ENCODE measurements around the gene TMEM190. TPM values are rescaled to one million over a fixed set of nuclear protein-coding genes. Genes with fewer than 3 reads are reported as not detected.

Gene TMEM190
- total and polyA plus RNA-seq, 9 of the 15 experiments (the other 6 are each of a cell fraction or from before 2014, with no cell fraction given): not detected

DNA sequence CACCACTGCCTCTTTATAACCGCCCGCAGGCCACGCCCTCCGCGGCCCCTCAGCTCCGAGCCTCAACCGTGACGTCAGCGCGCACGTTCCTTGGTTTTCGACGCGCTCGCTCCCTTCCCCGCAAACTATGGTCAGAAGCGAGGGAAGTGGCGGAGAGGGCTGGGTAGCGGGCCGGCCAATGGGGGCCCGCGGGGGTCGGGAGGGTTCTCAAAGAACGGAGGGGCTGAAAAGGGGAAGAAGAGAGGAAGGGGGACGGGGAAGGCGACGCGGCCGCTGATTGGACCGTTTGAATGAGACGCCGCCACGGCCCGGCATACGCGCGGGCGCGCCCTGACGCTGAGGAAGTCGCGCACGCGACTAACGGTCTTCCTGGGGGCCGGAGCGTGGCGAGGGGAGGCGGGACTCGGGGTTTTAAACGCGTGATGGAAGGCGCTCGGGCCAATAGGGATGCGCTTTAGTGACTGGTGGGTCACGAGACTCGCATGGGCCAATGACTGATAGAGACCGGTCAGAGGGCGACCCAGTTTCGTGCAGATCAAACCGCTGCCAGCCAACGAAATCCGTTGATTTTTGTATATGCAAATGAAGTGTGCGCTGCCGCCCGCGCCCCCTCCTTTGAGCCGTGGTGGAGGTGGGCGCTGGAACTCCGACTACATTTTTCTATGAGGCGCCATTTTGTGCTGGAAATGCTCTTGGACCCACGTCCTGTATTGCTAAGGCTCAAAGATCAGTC, 31.3 kb downstream of the TMEM190 start (continued):
- TF ChIP-seq, protein P1, sequence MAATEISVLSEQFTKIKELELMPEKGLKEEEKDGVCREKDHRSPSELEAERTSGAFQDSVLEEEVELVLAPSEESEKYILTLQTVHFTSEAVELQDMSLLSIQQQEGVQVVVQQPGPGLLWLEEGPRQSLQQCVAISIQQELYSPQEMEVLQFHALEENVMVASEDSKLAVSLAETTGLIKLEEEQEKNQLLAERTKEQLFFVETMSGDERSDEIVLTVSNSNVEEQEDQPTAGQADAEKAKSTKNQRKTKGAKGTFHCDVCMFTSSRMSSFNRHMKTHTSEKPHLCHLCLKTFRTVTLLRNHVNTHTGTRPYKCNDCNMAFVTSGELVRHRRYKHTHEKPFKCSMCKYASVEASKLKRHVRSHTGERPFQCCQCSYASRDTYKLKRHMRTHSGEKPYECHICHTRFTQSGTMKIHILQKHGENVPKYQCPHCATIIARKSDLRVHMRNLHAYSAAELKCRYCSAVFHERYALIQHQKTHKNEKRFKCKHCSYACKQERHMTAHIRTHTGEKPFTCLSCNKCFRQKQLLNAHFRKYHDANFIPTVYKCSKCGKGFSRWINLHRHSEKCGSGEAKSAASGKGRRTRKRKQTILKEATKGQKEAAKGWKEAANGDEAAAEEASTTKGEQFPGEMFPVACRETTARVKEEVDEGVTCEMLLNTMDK (IDR thresholded peaks at IDR 0.05; ENCODE audit: borderline replicate concordance, insufficient read depth, low read depth, low read length, poor library complexity, severe bottlenecking): no peak
- TF ChIP-seq MTA1 (IDR thresholded peaks at IDR 0.05; ENCODE audit: borderline replicate concordance): peak; percentile 85
- TF ChIP-seq ZNF644 (tag; IDR thresholded peaks at IDR 0.05; ENCODE audit: low read depth): no peak; the same call in 1 of the 2 replicates
- no peak for TF ChIP-seq STAG1 (CRISPR knock-in tag; IDR thresholded peaks at IDR 0.05; ENCODE audit: borderline replicate concordance)
- TF ChIP-seq, protein P2, sequence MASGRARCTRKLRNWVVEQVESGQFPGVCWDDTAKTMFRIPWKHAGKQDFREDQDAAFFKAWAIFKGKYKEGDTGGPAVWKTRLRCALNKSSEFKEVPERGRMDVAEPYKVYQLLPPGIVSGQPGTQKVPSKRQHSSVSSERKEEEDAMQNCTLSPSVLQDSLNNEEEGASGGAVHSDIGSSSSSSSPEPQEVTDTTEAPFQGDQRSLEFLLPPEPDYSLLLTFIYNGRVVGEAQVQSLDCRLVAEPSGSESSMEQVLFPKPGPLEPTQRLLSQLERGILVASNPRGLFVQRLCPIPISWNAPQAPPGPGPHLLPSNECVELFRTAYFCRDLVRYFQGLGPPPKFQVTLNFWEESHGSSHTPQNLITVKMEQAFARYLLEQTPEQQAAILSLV (tag; IDR thresholded peaks at IDR 0.05): no peak
- TF ChIP-seq, protein P3, sequence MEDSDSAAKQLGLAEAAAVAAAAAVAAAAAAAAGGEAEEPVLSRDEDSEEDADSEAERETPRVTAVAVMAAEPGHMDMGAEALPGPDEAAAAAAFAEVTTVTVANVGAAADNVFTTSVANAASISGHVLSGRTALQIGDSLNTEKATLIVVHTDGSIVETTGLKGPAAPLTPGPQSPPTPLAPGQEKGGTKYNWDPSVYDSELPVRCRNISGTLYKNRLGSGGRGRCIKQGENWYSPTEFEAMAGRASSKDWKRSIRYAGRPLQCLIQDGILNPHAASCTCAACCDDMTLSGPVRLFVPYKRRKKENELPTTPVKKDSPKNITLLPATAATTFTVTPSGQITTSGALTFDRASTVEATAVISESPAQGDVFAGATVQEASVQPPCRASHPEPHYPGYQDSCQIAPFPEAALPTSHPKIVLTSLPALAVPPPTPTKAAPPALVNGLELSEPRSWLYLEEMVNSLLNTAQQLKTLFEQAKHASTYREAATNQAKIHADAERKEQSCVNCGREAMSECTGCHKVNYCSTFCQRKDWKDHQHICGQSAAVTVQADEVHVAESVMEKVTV (CRISPR knock-in tag; IDR thresholded peaks at IDR 0.05): no peak
- TF ChIP-seq, protein P4, sequence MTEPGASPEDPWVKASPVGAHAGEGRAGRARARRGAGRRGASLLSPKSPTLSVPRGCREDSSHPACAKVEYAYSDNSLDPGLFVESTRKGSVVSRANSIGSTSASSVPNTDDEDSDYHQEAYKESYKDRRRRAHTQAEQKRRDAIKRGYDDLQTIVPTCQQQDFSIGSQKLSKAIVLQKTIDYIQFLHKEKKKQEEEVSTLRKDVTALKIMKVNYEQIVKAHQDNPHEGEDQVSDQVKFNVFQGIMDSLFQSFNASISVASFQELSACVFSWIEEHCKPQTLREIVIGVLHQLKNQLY (CRISPR knock-in tag; conservative IDR thresholded peaks at IDR 0.05): peak in 1 of 2 experiments; percentile 91; a peak in 2 of 4 replicates
- TF ChIP-seq SP1 (CRISPR knock-in tag; IDR thresholded peaks at IDR 0.05): peak; percentile 93
- TF ChIP-seq, protein P5, sequence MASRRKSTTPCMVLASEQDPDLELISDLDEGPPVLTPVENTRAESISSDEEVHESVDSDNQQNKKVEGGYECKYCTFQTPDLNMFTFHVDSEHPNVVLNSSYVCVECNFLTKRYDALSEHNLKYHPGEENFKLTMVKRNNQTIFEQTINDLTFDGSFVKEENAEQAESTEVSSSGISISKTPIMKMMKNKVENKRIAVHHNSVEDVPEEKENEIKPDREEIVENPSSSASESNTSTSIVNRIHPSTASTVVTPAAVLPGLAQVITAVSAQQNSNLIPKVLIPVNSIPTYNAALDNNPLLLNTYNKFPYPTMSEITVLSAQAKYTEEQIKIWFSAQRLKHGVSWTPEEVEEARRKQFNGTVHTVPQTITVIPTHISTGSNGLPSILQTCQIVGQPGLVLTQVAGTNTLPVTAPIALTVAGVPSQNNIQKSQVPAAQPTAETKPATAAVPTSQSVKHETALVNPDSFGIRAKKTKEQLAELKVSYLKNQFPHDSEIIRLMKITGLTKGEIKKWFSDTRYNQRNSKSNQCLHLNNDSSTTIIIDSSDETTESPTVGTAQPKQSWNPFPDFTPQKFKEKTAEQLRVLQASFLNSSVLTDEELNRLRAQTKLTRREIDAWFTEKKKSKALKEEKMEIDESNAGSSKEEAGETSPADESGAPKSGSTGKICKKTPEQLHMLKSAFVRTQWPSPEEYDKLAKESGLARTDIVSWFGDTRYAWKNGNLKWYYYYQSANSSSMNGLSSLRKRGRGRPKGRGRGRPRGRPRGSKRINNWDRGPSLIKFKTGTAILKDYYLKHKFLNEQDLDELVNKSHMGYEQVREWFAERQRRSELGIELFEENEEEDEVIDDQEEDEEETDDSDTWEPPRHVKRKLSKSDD (conservative IDR thresholded peaks at IDR 0.05; ENCODE audit: low read length): no peak
- TF ChIP-seq NCOA2 (IDR thresholded peaks at IDR 0.05; ENCODE audit: partially characterized antibody in 2 of 2): no peak
- no peak for TF ChIP-seq ZKSCAN3 (CRISPR knock-in tag; IDR thresholded peaks at IDR 0.05)
- peak; percentile 79 for TF ChIP-seq ZNF12 (CRISPR knock-in tag; IDR thresholded peaks at IDR 0.05)
- TF ChIP-seq ILK (tag; IDR thresholded peaks at IDR 0.05; ENCODE audit: borderline replicate concordance, low read depth): no peak
- TF ChIP-seq, protein P6, sequence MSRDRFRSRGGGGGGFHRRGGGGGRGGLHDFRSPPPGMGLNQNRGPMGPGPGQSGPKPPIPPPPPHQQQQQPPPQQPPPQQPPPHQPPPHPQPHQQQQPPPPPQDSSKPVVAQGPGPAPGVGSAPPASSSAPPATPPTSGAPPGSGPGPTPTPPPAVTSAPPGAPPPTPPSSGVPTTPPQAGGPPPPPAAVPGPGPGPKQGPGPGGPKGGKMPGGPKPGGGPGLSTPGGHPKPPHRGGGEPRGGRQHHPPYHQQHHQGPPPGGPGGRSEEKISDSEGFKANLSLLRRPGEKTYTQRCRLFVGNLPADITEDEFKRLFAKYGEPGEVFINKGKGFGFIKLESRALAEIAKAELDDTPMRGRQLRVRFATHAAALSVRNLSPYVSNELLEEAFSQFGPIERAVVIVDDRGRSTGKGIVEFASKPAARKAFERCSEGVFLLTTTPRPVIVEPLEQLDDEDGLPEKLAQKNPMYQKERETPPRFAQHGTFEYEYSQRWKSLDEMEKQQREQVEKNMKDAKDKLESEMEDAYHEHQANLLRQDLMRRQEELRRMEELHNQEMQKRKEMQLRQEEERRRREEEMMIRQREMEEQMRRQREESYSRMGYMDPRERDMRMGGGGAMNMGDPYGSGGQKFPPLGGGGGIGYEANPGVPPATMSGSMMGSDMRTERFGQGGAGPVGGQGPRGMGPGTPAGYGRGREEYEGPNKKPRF (IDR thresholded peaks at IDR 0.05; ENCODE audit: low read depth, low read length): no peak

Measured in K562 (cell line).